Smooth muscle cell (in vitro differentiated cells): ENCODE measurements around the gene MRI1. TPM values are rescaled to one million over a fixed set of nuclear protein-coding genes. Genes with fewer than 3 reads are reported as not detected.

ENCODE experiments used
- DNase-seq: peaks from one replicate; lab custom pipeline; 2025; ENCODE audit not compliant: unreplicated experiment; lab: John Stamatoyannopoulos, UW
- H2AFZ ChIP-seq: fragments of 200-600 bp; sonication (generic); 2 replicates; pipeline ENCODE4 v1.6.0; 2016; ENCODE audit warnings: antibody characterized with exemption, low read depth, mild to moderate bottlenecking
- H3F3A ChIP-seq: fragments of 200-600 bp; sonication (generic); 2 replicates; pipeline ENCODE4 v1.6.0; 2017; ENCODE audit warnings: antibody characterized with exemption, low read depth
- H3K27ac ChIP-seq: fragments of 200-600 bp; sonication (generic); 2 replicates; pipeline ENCODE4 v1.5.1; 2016; ENCODE audit warnings: low read depth, mild to moderate bottlenecking
- H3K27me3 ChIP-seq: fragments of 200-600 bp; sonication (generic); 2 replicates; pipeline ENCODE4 v1.6.1; 2016; ENCODE audit warnings: low read depth, mild to moderate bottlenecking
- H3K36me3 ChIP-seq: fragments of 200-600 bp; sonication (generic); 2 replicates; pipeline ENCODE4 v1.5.1; 2016; ENCODE audit warnings: low read depth
- H3K4me1 ChIP-seq: fragments of 200-600 bp; sonication (generic); 2 replicates; pipeline ENCODE4 v1.5.1; 2016; ENCODE audit warnings: low read depth
- H3K4me2 ChIP-seq: fragments of 200-600 bp; sonication (generic); 2 replicates; pipeline ENCODE4 v1.6.0; 2016; ENCODE audit warnings: mild to moderate bottlenecking
- H3K4me3 ChIP-seq: fragments of 200-600 bp; sonication (generic); 2 replicates; pipeline ENCODE4 v1.5.1; 2016; ENCODE audit warnings: mild to moderate bottlenecking
- H3K79me2 ChIP-seq: fragments of 200-600 bp; sonication (generic); 2 replicates; pipeline ENCODE4 v1.6.0; 2016; ENCODE audit warnings: low read depth, mild to moderate bottlenecking
- H3K9ac ChIP-seq: fragments of 200-600 bp; sonication (generic); 2 replicates; pipeline ENCODE4 v1.6.0; 2016; ENCODE audit warnings: low read depth
- H3K9me3 ChIP-seq: fragments of 200-600 bp; sonication (generic); replicated peaks from 2 replicates; pipeline ENCODE4 v1.5.1; 2016; ENCODE audit warnings: low read depth
- H4K20me1 ChIP-seq: fragments of 200-600 bp; sonication (generic); 2 replicates; pipeline ENCODE4 v1.6.0; 2016; ENCODE audit warnings: low read depth
- WGBS: methylation state at CpG from one replicate; pipeline ENCODE4 v1.1.7; 2016; ENCODE audit warnings: low lambda C conversion rate; 5-methylcytosine and 5-hydroxymethylcytosine counted together
- polyA plus RNA-seq: library from polyadenylated mRNA; unstranded; fragments of >200 nt; fragmentation: Nextera tagmentation; extraction: Ambion mirVana; gene quantifications from 2 replicates; pipeline ENCODE4 v1.2.1, GENCODE V29; 2016
- total RNA-seq: library from RNA; depleted of rRNA; stranded (reverse); fragments of >200 nt; gene quantifications from 2 replicates; pipeline ENCODE4 v1.2.3, GENCODE V29; 2014
- TF ChIP-seq, protein P1 (sequence below): fragments of 200-600 bp; sonication (generic); IDR thresholded peaks from 2 replicates; pipeline ENCODE4 v1.5.1; 2017; ENCODE audit warnings: borderline replicate concordance, mild to moderate bottlenecking, antibody characterized with exemption; ENCODE audit not compliant: insufficient read depth, poor library complexity, severe bottlenecking

Gene MRI1
- total and polyA plus RNA-seq, 2 experiments from 2014 or later: 11.7 to 17.3 TPM

DNA sequence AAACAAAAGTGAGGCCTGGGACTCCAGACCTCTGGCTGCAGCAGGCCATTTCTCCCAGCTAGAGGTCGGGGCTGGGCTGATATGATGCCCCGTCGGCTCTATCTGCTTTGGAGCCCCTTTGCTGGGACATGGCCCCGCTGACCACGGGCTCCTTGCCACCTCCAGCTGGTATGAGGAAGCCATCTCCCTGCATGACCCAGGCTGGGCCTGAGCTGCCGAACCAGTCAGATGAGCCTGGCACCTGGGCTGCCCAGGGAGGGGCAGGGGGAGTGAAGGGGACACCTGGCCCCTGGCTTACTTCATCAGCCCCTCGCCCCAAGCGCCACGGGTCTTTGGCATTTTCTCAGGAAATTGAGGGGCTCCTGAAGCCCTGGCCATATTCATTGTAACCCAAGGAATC, 38.7 kb downstream of the MRI1 start:
- Histone ChIP-seq H3K4me2 (no peak overlapping the region), H3K79me2 (peaks cover 5% of the 10 kb centered on the region), H3K4me1 (no peaks in the 10 kb centered on the region), H3F3A (no peaks in the 10 kb centered on the region), H3K9me3 (no peaks in the 10 kb centered on the region), H4K20me1 (no peaks in the 10 kb centered on the region), H3K4me3 (no peak overlapping the region), H3K9ac (no peak overlapping the region), H3K27me3 (no peaks in the 10 kb centered on the region), H3K27ac (no peak overlapping the region), H3K36me3 (no peaks in the 10 kb centered on the region), H2AFZ (no peak overlapping the region)
- no peak for DNase-seq
- TF ChIP-seq, protein P1, sequence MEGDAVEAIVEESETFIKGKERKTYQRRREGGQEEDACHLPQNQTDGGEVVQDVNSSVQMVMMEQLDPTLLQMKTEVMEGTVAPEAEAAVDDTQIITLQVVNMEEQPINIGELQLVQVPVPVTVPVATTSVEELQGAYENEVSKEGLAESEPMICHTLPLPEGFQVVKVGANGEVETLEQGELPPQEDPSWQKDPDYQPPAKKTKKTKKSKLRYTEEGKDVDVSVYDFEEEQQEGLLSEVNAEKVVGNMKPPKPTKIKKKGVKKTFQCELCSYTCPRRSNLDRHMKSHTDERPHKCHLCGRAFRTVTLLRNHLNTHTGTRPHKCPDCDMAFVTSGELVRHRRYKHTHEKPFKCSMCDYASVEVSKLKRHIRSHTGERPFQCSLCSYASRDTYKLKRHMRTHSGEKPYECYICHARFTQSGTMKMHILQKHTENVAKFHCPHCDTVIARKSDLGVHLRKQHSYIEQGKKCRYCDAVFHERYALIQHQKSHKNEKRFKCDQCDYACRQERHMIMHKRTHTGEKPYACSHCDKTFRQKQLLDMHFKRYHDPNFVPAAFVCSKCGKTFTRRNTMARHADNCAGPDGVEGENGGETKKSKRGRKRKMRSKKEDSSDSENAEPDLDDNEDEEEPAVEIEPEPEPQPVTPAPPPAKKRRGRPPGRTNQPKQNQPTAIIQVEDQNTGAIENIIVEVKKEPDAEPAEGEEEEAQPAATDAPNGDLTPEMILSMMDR: no peak
- WGBS: 97% methylated on average over 9 of the region's 9 CpGs

DNA sequence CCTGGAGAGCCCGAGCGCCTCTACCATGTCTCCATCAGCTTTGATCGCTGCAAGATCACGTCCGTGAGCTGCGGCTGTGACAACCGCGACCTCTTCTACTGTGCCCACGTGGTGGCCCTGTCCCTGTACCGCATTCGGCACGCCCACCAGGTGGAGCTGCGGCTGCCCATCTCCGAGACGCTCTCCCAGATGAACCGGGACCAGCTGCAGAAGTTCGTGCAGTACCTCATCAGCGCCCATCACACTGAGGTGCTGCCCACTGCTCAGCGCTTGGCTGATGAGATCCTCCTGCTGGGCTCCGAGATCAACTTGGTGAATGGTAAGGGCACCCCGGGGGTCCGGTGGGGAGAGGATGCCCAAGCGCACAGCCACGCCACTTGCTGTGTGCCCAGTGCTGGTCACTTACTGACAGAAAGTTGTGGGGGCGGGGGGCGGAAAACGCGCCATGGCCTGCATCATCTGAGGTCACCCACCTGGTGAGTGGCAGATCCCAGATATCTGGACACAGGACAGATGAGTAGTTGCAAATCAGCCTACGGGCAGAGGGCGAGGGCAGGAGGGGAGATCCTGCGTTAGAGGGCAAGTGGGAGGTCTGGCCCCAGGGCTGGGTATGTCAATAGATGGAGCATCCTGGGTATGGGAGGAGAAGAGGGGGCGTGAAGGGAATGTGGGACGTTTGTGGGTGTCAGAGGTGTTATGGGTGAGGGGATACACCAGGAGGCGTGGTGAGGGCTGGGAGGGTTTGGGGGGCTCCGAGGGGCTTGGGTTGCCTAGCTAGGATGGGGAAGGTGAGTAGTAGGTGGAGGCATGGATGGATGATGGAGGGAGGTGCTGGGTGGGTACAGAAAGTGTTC, 40.7 kb downstream of the MRI1 start:
- Histone ChIP-seq H3K36me3 (no peaks in the 10 kb centered on the region), H3K27ac (no peak overlapping the region), H3K9me3 (no peaks in the 10 kb centered on the region), H3K4me3 (no peak overlapping the region), H3K4me2 (no peak overlapping the region), H2AFZ (no peak overlapping the region), H4K20me1 (no peaks in the 10 kb centered on the region), H3F3A (no peaks in the 10 kb centered on the region), H3K9ac (no peak overlapping the region), H3K4me1 (no peaks in the 10 kb centered on the region), H3K79me2 (no peaks in the 10 kb centered on the region), H3K27me3 (no peaks in the 10 kb centered on the region)
- WGBS: 74% methylated on average over 34 of the region's 35 CpGs
- TF ChIP-seq, protein P1: no peak
- DNase-seq: no peak

DNA sequence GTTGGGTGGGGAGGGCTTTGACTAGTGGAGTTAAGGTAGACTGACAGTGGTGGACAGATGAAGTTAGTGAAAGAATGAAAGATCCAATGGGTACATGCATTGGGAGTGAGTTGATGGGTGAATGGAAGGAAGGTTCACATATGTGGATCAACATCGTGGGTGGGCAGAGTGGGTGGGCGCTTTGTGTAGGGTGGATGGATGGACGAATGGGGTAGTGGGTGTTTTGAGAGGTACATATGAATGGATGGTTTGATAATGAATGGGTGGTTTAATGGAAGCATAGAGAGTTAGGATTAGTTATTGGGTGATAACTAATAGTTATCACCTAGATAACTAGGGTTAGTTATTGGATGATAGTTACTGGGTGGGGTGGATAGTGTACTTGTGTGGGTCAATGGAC, 42.4 kb downstream of the MRI1 start:
- no peaks in the 10 kb centered on the region for H4K20me1 ChIP-seq
- H3K36me3 ChIP-seq: no peaks in the 10 kb centered on the region
- DNase-seq: no peak
- no peak overlapping the region for H3K9ac ChIP-seq
- WGBS: 100% methylated on average over 3 of the region's 3 CpGs
- no peak overlapping the region for H3K4me3 ChIP-seq
- H3K27ac ChIP-seq: no peak overlapping the region
- no peaks in the 10 kb centered on the region for H3K4me1 ChIP-seq
- H3K27me3 ChIP-seq: no peaks in the 10 kb centered on the region
- H3K79me2 ChIP-seq: no peaks in the 10 kb centered on the region
- TF ChIP-seq, protein P1: no peak
- no peak overlapping the region for H3K4me2 ChIP-seq
- no peak overlapping the region for H2AFZ ChIP-seq
- H3F3A ChIP-seq: no peaks in the 10 kb centered on the region
- no peaks in the 10 kb centered on the region for H3K9me3 ChIP-seq
